ENCODE data around the gene SLC39A3.
"Not testable (repeated sequence)": the region's sequence is repeated elsewhere in the genome, so short reads cannot be mapped to it uniquely, and the experiment has no call there.

SLC39A3 gene

GRCh38 chr19:2717638-2718541, 21.9 kb downstream of the SLC39A3 start:
- FAIRE-seq = no peak
- DNase-seq (ENCODE audit: insufficient read length, low spot score) = no peak
- no peak for TF ChIP-seq POLR2A (IDR thresholded peaks at IDR 0.05; ENCODE audit: low read depth, low read length)

- no peak for TF ChIP-seq POLR2A (IDR thresholded peaks at IDR 0.05; ENCODE audit: low read depth, low read length)
- no peak for DNase-seq (ENCODE audit: insufficient read length, low spot score)
- FAIRE-seq = no peak
Measured at GRCh38 chr19:2716722-2717637, 22.8 kb downstream of the SLC39A3 start.

- no peak for FAIRE-seq
- DNase-seq (ENCODE audit: insufficient read length, low spot score) = no peak
- TF ChIP-seq POLR2A (IDR thresholded peaks at IDR 0.05; ENCODE audit: low read depth, low read length) = no peak
Measured at GRCh38 chr19:2716275-2716650, 23.6 kb downstream of the SLC39A3 start.

- TF ChIP-seq POLR2A (IDR thresholded peaks at IDR 0.05; ENCODE audit: low read depth, low read length) = no peak
- no peak for FAIRE-seq
- no peak for DNase-seq (ENCODE audit: insufficient read length, low spot score)
Measured at GRCh38 chr19:2715470-2716274, 24.1 kb downstream of the SLC39A3 start.

GRCh38 chr19:2714531-2715269, 25.1 kb downstream of the SLC39A3 start:
- no peak for DNase-seq (ENCODE audit: insufficient read length, low spot score)
- no peak for TF ChIP-seq POLR2A (IDR thresholded peaks at IDR 0.05; ENCODE audit: low read depth, low read length)
- no peak for FAIRE-seq

GRCh38 chr19:2714102-2714501, 25.7 kb downstream of the SLC39A3 start:
- not testable (repeated sequence) for DNase-seq (ENCODE audit: insufficient read length, low spot score); FAIRE-seq

GRCh38 chr19:2713170-2713569, 26.6 kb downstream of the SLC39A3 start:
- not testable (repeated sequence) for FAIRE-seq; DNase-seq (ENCODE audit: insufficient read length, low spot score)

GRCh38 chr19:2711875-2712205, 28.0 kb downstream of the SLC39A3 start:
- TF ChIP-seq POLR2A (IDR thresholded peaks at IDR 0.05; ENCODE audit: low read depth, low read length) = no peak
- FAIRE-seq (no peak), DNase-seq (ENCODE audit: insufficient read length, low spot score) (no peak)

GRCh38 chr19:2711172-2711874, 28.5 kb downstream of the SLC39A3 start:
- peak; percentile 99 for DNase-seq (ENCODE audit: insufficient read length, low spot score)
- FAIRE-seq = no peak
- no peak for TF ChIP-seq POLR2A (IDR thresholded peaks at IDR 0.05; ENCODE audit: low read depth, low read length)

GRCh38 chr19:2706251-2706650, 33.6 kb downstream of the SLC39A3 start:
- no peak for TF ChIP-seq POLR2A (IDR thresholded peaks at IDR 0.05; ENCODE audit: low read depth, low read length)
- DNase-seq (ENCODE audit: insufficient read length, low spot score) = no peak
- FAIRE-seq = no peak

GRCh38 chr19:2703691-2704216, 36.1 kb downstream of the SLC39A3 start:
- DNase-seq (ENCODE audit: insufficient read length, low spot score) = no peak
- TF ChIP-seq POLR2A (IDR thresholded peaks at IDR 0.05; ENCODE audit: low read depth, low read length) = no peak
- no peak for FAIRE-seq

GRCh38 chr19:2703077-2703437, 36.8 kb downstream of the SLC39A3 start:
- DNase-seq (ENCODE audit: insufficient read length, low spot score) (no peak), FAIRE-seq (no peak)
- no peak for TF ChIP-seq POLR2A (IDR thresholded peaks at IDR 0.05; ENCODE audit: low read depth, low read length)
